ENCODE measurements around the gene SOAT2.

DNA sequence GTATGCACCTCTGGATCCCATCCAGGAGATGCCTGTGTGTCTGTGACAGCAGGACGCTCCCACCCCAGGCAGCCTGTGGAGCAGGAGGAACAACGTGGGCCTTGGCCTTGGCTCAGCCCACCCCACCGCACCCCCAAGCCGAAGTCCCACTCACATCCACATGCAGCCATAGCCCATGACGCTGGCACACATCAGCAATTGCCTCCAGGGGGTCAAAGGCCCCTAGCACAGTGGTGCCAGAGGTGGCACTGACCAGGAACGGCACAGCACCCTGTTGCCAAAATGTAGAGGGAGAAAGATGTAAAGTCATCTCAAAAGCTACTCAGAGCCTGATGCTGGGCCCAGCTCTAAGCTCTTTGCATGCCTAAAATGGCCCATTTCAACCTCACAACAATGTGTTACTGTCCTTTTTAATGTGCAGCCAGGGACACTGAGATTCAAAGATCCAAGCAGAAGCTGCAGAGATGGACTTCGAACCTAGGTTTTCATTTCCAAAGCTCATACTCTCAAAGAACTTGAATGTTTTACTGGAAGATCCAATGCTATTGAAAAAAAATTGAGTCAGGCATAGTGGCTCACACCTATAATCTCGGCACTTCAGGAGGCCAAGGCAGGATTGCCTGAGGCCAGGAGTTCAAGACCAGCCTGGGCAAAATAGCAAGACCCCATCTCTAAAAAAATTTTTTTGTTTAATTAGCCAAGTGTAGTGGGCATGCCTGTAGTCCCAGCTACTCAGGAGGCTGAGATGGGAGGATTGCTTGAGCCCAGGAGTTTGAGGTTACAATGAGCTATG lies 58.0 kb downstream of the SOAT2 start:
- TF ChIP-seq, protein P1, sequence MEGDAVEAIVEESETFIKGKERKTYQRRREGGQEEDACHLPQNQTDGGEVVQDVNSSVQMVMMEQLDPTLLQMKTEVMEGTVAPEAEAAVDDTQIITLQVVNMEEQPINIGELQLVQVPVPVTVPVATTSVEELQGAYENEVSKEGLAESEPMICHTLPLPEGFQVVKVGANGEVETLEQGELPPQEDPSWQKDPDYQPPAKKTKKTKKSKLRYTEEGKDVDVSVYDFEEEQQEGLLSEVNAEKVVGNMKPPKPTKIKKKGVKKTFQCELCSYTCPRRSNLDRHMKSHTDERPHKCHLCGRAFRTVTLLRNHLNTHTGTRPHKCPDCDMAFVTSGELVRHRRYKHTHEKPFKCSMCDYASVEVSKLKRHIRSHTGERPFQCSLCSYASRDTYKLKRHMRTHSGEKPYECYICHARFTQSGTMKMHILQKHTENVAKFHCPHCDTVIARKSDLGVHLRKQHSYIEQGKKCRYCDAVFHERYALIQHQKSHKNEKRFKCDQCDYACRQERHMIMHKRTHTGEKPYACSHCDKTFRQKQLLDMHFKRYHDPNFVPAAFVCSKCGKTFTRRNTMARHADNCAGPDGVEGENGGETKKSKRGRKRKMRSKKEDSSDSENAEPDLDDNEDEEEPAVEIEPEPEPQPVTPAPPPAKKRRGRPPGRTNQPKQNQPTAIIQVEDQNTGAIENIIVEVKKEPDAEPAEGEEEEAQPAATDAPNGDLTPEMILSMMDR (IDR thresholded peaks at IDR 0.05): no peak
- TF ChIP-seq SIN3A (IDR thresholded peaks at IDR 0.05; ENCODE audit: borderline replicate concordance, insufficient read depth, low read depth, low read length): no peak
- no peak for TF ChIP-seq POLR2AphosphoS5 (IDR thresholded peaks at IDR 0.05; ENCODE audit: low read depth, low read length)
- TF ChIP-seq TCF7L2 (IDR thresholded peaks at IDR 0.05; ENCODE audit: low read depth, low read length): no peak

All from Panc1 (cell line).